SIG-M5 treated with dmso at 0.1 percent for 504 hours (cell line): ENCODE results near the gene LRRC66.

Source experiments
- DNase-seq: peaks from one replicate; lab custom pipeline; 2025; ENCODE audit not compliant: unreplicated experiment; lab: John Stamatoyannopoulos, UW

The LRRC66 gene

DNA sequence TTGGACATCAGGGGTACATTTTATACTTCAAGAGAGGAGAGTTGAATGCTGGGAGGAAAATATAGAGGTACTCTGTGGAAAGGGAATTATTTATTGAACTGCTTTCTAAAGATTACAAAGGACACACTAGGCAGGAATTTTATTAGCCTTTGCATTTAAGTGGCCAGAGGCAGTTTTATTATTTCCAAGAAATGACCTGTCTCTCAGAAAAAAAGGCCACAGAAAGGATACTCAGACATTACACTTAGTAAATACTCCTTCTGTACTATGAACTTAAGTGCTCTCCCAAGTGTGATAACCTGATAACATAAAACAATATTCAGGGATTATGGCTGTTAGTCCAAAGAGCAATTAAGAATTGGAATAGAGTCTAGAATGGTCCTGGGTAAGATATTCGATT, 7.5 kb downstream of the LRRC66 start:
- DNase-seq = no peak

DNA sequence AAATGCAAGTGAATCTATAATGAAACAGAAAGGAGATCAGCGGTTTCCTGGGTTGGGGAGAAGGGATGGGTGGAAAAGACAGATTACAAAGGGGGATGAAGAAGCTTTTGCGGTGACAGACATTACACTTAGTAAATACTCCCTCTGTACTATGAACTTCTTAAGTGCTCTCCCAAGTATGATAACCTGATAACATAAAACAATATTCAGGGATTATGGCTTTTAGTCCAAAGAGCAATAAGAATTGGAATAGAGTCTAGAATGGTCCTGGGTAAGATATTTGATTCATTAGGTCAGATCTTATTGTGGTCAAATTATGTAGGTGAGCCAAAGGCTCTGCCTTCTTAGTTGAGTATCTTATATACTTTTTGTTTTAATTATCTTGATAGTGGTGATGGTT, 9.2 kb downstream of the LRRC66 start:
- no peak for DNase-seq

DNA sequence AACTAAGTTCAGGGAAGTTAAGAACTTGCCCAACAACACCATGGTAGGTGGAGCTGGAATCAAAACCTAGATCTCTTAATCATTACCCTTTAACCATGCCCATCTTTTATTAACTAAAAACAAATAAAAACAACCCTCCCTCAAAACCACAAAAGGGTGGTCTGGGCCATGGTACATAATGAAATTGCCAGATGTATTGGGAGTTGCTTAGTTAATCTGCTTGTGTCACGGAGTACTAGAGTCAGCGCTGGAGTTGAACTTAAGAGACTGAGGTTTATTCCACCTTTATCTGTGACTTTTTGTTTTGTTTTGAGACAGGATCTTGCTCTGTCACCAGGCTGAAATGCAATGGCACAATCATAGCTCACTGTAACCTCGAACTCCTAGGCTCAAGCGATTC, 13.3 kb downstream of the LRRC66 start:
- DNase-seq = no peak

DNA sequence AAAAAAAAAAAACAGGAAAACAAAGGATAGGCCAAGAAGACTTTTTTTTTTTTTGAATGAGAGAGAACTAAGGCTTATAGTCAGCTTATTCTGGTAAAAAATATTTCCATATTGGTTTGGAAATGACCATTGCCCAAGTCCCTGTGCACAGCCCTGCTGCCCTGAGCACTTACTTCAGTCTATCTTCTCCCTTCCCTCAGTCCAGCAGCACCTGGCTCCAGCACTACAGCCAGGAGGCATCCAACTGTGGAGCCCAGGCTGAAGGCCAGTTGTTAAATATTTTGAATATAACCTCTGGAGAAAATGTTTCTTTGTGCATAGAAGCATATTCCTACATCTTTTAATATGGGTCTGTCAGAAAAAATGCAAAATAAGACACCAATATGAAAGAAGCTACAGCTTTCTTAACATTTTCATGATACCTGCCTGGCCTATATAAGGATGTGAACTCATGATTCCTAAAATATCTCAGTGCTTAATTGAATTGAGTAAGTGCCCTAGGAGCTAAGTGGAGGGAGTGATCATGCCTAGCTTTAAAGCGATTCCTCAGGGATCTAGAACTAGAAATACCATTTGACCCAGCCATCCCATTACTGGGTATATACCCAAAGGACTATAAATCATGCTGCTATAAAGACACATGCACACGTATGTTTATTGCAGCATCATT, 14.4 kb downstream of the LRRC66 start:
- DNase-seq = no peak

DNA sequence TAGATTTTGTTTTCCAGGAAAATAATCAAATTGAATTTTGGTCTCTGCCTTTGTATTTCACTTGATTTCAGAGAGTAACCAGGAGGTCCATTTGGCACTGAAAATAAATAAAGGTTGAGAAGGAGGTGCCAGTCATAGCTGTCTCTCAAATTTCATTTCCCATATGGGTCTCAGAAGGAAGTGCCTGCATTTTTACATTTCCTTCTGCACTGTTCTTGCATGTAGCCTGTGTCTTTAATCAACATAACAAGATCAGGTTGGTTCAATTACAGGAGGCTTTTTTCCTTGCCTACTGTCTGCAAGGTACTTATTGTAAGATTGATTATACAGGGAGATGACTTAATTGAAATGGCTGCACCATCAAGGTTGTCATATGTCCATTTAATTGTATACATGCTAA, 15.7 kb downstream of the LRRC66 start:
- DNase-seq = no peak

DNA sequence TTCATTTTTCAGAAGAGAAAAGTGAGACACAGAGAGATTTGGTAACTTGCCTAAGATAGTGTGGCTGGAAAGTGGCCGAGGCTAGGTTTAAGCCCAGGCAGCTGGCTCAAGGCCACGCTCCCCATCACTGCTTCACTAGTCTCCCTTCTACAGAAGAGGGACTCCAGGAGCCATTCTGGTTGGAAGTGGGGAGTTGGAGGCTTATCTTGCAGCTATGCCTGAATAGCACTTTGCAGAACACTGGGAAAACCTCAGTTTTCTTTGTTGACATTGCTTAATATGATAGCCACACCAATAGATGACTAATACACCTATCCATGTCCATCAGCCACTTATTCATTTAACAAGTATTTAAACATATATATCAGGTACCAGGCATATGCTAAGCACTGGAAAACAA, 18.5 kb downstream of the LRRC66 start:
- DNase-seq = no peak

DNA sequence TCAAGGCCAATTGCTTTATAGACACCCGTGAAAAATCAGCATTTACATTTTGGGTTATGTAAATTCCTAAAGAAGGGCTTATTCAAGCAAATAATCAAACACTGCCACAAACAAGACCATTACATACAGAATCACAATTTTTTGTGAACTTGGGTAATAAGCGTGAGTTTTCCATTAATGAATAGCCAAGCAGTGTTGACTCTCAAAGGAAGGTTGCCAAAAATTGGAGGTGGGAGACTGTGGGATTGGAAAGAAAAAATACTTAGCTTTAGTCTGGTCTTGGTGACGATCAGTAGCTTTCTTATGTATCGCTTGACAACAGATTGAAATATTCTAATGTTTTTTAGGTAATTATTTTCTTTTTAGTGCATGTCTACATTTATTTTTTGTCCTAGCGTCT, 20.9 kb downstream of the LRRC66 start:
- DNase-seq = no peak

DNA sequence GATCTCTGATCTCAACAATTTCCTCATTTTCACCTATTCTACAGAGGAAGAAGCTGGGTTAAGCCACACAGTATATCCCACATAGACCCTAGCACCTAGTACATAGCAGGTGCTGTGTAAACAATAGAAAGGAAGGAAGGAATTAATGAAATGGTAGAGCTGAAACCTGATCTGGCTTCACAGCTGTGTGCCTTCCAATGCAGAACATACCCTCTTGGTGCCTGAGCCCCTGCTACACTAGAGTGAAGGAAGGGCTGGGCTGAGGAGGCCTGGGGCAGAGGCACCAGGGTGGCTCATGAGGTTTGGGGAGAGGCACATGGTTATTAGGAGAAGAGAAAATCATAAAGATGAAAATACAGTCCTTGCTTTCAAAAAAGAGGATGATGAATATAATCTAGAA, 21.3 kb downstream of the LRRC66 start:
- DNase-seq = no peak

DNA sequence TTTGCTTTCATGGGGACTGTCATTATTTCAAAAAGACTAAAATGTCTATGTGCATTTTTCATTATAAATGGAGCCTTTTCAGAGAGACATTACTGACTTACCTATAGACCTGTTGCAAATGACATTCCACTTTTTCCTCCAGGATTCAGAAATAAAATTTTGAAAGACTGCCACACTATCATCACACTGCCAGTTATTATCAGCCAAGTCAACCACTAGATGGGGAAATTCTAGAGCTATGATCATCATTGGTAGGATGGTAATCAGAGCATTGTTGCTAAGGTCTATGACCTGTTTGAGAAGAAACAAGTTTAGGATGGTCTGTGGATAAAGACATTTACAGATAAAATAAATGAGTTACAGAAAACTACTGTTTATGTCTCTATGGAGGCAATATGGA, 22.5 kb downstream of the LRRC66 start:
- DNase-seq = no peak

DNA sequence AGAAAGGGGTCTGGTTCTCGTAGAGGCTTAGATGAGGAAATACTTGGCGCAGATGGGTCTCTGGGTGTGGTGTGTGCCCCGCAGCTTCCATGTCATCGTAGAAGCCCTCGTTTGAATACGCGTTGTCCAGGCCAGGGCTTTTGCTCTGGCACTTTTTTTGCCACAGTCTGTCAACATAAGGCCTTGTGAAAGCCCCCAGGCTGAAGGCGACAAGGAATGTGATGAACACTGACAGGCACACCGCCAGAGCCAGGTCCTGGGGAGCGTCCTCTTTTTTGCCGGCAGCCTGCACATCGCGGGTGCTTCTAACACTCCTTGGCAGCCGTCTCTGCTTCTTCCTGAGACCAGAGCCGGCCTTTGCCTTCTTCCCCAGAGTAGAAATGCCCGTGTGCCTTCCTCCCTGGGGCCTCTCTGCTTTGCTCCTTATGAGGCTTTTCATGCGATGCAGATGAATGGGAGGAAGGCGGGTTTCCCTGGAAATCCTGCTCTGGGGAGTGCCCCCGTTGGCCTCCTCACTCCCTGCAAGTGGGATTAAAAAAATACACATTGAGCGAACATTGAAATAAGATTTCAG, 24.4 kb downstream of the LRRC66 start:
- DNase-seq = no peak

DNA sequence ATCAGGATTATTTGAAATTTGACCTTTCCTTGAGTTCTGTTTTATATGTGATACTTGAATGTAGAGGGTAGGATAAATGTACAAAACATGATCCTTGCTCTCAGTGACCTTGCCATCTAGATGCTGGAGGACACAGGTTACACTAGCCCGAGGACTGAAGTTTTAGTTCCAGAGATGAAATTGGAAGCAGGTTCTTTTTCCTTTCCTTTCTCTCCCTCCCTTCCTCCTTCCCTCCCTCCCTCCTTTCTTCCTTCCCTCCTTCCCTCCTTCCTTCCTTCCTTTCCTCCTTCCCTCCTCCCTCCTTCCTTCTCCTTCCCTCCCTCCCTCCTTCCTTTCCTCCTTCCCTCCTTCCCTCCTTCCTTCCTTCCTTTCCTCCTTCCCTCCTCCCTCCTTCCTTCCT, 54.3 kb downstream of the LRRC66 start:
- DNase-seq = no peak

DNA sequence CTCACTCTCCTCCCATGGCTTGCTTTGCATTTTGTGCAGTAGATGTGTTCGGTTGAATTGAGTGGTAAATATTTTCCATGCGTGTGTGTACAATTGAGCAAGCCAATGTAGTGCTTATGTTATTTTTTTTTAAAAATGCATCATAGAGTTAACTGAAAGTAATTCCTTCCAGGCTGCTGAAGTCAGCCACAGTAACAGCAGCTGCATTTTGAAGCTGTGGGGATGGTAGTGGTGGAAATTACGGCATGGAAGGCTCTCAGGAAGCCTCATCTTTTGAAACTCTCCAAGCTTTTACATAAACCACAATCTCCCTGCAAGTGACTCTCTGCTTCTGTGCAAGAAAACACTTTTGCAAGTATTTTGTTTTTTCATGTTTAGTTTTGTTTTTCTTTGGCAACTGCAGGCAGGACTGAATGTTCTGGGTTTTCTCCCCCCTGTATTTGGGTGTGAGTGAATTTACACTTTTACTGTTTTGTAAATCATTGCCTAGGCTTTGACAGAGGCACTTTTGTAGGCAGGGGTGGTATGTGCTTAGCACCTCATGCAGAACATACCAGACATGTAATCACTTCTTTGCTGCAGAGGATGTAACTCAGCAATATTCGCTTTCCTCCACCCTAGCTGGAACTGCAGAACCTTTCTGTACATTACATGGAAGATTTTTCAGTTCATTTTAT, 56.2 kb downstream of the LRRC66 start:
- DNase-seq = no peak

DNA sequence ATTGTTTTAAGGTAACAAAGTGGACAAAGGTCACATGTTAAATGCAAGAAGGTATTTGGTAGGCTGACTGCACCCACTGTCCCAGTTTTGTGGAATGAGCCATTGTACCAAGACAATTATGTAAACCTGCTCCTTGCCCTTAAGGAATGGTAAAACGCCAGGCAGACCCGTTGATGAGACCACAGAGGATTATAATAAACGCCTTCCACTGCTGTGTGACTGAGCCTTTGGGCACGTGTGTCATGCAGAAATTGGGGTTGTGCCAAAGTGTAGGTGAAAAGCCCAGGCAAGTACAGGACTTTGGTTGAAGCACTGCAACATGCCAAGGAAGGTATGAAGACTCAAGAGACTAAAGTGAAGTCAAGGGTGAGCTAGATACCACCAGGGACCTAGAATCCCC, 59.7 kb downstream of the LRRC66 start:
- no peak for DNase-seq

DNA sequence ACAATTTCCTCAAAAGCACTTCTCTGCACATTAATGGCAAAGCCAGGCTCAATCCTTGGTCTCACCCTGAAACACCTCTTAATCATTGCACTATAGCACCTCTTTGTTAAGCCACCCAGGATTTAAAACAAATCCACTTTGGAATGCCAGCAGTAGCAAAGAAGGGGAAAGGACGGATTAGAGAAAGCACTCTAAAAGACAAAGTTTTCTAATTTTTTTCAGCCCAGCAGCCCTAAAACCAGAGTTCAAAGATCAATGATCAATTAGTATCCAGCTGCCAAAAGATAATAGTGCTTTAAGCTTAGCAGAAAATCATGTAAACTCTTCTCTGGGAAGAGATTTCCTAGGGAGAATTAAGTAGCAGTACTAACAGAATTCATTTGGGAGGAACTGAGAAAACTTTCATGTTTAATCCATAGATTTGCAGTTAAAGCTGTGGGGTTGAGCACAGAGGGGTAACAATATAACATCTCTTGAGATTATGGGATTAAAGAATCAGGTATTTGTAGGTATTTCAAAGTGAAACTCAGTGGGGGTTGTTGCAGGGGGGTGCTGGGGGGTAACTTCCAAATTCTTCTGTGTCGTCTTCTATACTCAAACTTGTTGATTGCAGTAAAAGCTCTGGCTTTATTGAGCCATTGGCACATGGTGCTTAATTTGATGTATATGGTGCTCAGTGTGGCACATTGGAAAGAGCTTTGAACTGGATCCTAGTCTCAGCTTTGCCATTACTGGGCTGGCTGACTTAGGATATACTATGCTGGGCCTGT, 61.8 kb downstream of the LRRC66 start:
- DNase-seq = no peak
